T-helper 2 cell treated with Interferon-gamma antibody and Interleukin-4, amounts not matched to agents 5 μg/mL and 100 μg/mL, for 36 hours (primary cell): ENCODE results near the gene MOB3A.

Experiments used
- DNase-seq: peaks from one replicate; pipeline ENCODE4 v3.0.0; 2021; ENCODE audit warnings: low spot score
- H3K27ac Mint-ChIP-seq: one replicate; pipeline ENCODE4 v1.8.0; 2021; ENCODE audit warnings: mild to moderate bottlenecking, mixed read lengths
- H3K27me3 Mint-ChIP-seq: one replicate; pipeline ENCODE4 v1.8.0; 2021; ENCODE audit warnings: low read depth, mixed read lengths
- H3K36me3 Mint-ChIP-seq: one replicate; pipeline ENCODE4 v1.8.0; 2021; ENCODE audit warnings: low read depth, mixed read lengths
- H3K4me1 Mint-ChIP-seq: one replicate; pipeline ENCODE4 v1.8.0; 2021; ENCODE audit warnings: low read depth, mixed read lengths
- H3K4me3 Mint-ChIP-seq: one replicate; pipeline ENCODE4 v1.8.0; 2022; ENCODE audit warnings: mild to moderate bottlenecking, moderate library complexity, mixed read lengths
- H3K9me3 Mint-ChIP-seq: one replicate; pipeline ENCODE4 v1.8.0; 2021; ENCODE audit warnings: mixed read lengths

The MOB3A gene

GRCh38 chr19:2027361-2027760 is 68.8 kb downstream of the MOB3A start:
- H3K4me1 Mint-ChIP-seq: peaks cover 6% of the 10 kb centered on the region
- H3K36me3 Mint-ChIP-seq: peaks cover 3% of the 10 kb centered on the region
- no peak for DNase-seq
- H3K4me3 Mint-ChIP-seq: no peak overlapping the region
- H3K27ac Mint-ChIP-seq: no peak overlapping the region
- peaks cover 4% of the 10 kb centered on the region for H3K9me3 Mint-ChIP-seq
- H3K27me3 Mint-ChIP-seq: no peaks in the 10 kb centered on the region

DNA sequence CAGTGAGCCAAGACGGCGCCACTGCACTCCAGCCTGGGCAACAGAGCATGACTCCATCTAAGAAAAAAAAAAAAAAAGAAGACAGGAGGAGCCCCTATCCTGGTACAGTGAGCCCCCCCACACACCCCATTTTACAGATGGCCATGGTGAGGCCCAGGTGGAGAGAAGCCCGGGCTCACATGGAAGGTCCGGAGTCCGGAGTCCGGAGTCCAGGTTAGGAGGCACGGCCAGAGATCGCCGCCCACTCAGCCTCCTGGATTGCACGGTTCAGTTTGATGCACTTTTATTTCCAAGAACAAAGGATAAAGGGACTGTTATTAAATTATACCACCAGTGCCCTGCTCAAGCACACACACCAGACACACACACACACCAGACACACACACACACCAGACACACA is 69.4 kb downstream of the MOB3A start:
- Mint-ChIP-seq H3K9me3 (peaks cover 4% of the 10 kb centered on the region), H3K27me3 (no peaks in the 10 kb centered on the region), H3K4me1 (peaks cover under 1% of the 10 kb centered on the region), H3K27ac (no peak overlapping the region), H3K36me3 (peaks cover 3% of the 10 kb centered on the region), H3K4me3 (no peak overlapping the region)
- no peak for DNase-seq

GRCh38 chr19:2022289-2022688 is 73.8 kb downstream of the MOB3A start:
- Mint-ChIP-seq H3K36me3 (peaks cover 3% of the 10 kb centered on the region), H3K27me3 (no peaks in the 10 kb centered on the region), H3K4me1 (peaks cover 8% of the 10 kb centered on the region), H3K27ac (peak overlapping the region; percentile 31), H3K4me3 (no peak overlapping the region), H3K9me3 (peaks cover 4% of the 10 kb centered on the region)
- DNase-seq: no peak

DNA sequence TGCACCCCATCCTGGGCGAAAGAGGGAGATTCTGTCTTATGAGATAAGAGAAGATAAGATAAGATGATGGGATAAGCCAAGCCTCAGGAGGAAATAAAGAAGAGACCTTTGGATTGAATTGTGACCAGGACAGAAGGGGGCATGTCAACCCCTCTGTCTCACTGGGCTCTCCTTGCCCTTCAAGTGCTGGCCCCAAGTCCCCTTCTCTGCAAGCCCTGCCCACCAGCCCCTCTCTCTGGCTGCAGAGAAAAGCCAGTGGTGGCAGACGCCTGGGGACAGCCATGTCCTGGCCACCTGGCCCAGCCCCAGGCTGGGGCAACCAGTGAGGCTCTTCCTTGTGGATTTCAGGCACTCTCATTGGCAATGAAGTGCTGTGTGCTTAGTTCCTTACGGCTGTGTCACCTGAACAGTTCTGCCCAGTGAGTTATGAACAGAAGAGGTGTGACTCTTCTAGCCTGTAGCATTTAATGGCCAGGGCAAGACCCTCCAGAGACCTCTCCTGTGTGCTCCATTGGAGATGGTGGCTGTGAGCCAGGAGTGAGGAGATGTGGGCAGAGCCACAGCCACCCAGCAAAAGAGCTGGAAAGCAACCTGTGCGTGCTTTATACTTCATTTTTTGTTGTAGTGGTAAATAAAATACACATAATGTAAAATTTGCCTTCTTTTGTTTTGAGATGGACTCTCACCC is 74.5 kb downstream of the MOB3A start:
- H3K4me1 Mint-ChIP-seq: peaks cover 8% of the 10 kb centered on the region
- H3K36me3 Mint-ChIP-seq: peaks cover 3% of the 10 kb centered on the region
- H3K27ac Mint-ChIP-seq: no peak overlapping the region
- no peak overlapping the region for H3K4me3 Mint-ChIP-seq
- peaks cover 4% of the 10 kb centered on the region for H3K9me3 Mint-ChIP-seq
- DNase-seq: no peak
- H3K27me3 Mint-ChIP-seq: no peaks in the 10 kb centered on the region
